ENCODE measurements around the gene IL15RA.
"Not testable (repeated sequence)": the region's sequence is repeated elsewhere in the genome, so short reads cannot be mapped to it uniquely, and the experiment has no call there.

Gene IL15RA

GRCh38 chr10:5947471-5948207 lies 29.7 kb downstream of the IL15RA start:
- no peak overlapping the region for H3K27ac ChIP-seq (ENCODE audit: poor library complexity, severe bottlenecking)
- TF ChIP-seq, protein P1, sequence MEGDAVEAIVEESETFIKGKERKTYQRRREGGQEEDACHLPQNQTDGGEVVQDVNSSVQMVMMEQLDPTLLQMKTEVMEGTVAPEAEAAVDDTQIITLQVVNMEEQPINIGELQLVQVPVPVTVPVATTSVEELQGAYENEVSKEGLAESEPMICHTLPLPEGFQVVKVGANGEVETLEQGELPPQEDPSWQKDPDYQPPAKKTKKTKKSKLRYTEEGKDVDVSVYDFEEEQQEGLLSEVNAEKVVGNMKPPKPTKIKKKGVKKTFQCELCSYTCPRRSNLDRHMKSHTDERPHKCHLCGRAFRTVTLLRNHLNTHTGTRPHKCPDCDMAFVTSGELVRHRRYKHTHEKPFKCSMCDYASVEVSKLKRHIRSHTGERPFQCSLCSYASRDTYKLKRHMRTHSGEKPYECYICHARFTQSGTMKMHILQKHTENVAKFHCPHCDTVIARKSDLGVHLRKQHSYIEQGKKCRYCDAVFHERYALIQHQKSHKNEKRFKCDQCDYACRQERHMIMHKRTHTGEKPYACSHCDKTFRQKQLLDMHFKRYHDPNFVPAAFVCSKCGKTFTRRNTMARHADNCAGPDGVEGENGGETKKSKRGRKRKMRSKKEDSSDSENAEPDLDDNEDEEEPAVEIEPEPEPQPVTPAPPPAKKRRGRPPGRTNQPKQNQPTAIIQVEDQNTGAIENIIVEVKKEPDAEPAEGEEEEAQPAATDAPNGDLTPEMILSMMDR (IDR thresholded peaks at IDR 0.05; ENCODE audit: poor library complexity, severe bottlenecking), result no peak
- H3K9me3 ChIP-seq (ENCODE audit: severe bottlenecking), result no peaks in the 10 kb centered on the region
- no peaks in the 10 kb centered on the region for H3K27me3 ChIP-seq (ENCODE audit: insufficient read depth, poor library complexity, severe bottlenecking)
- H3K4me3 ChIP-seq (ENCODE audit: severe bottlenecking), result no peak overlapping the region
- DNase-seq (ENCODE audit: low spot score) (no peak), ATAC-seq (ENCODE audit: low read depth) (no peak)
- peaks cover 38% of the 10 kb centered on the region for H3K4me1 ChIP-seq (ENCODE audit: insufficient read depth, poor library complexity, severe bottlenecking)
- no peaks in the 10 kb centered on the region for H3K36me3 ChIP-seq (ENCODE audit: low read depth)

- H3K27me3 ChIP-seq (ENCODE audit: insufficient read depth, poor library complexity, severe bottlenecking), result no peaks in the 10 kb centered on the region
- TF ChIP-seq, protein P1 (IDR thresholded peaks at IDR 0.05; ENCODE audit: poor library complexity, severe bottlenecking), result no peak
- no peaks in the 10 kb centered on the region for H3K36me3 ChIP-seq (ENCODE audit: low read depth)
- H3K4me3 ChIP-seq (ENCODE audit: severe bottlenecking), result no peak overlapping the region
- H3K27ac ChIP-seq (ENCODE audit: poor library complexity, severe bottlenecking), result no peak overlapping the region
- DNase-seq (ENCODE audit: low spot score), result no peak
- no peak for ATAC-seq (ENCODE audit: low read depth)
- H3K9me3 ChIP-seq (ENCODE audit: severe bottlenecking), result no peaks in the 10 kb centered on the region
- H3K4me1 ChIP-seq (ENCODE audit: insufficient read depth, poor library complexity, severe bottlenecking), result peaks cover 38% of the 10 kb centered on the region
These were observed 30.6 kb downstream of the IL15RA start for GRCh38 chr10:5946786-5947185.

- ATAC-seq (ENCODE audit: low read depth); DNase-seq (ENCODE audit: low spot score); H3K4me3 ChIP-seq (ENCODE audit: severe bottlenecking); H3K27me3 ChIP-seq (ENCODE audit: insufficient read depth, poor library complexity, severe bottlenecking); H3K9me3 ChIP-seq (ENCODE audit: severe bottlenecking); H3K36me3 ChIP-seq (ENCODE audit: low read depth): not testable (repeated sequence)
- peaks cover 34% of the 10 kb centered on the region for H3K4me1 ChIP-seq (ENCODE audit: insufficient read depth, poor library complexity, severe bottlenecking)
- H3K27ac ChIP-seq (ENCODE audit: poor library complexity, severe bottlenecking), result peak overlapping the region; percentile 69
These were observed 30.9 kb downstream of the IL15RA start for GRCh38 chr10:5946419-5946775.

GRCh38 chr10:5945561-5946418 lies 31.6 kb downstream of the IL15RA start:
- H3K27ac ChIP-seq (ENCODE audit: poor library complexity, severe bottlenecking), result peak overlapping the region; percentile 69
- H3K36me3 ChIP-seq (ENCODE audit: low read depth), result no peaks in the 10 kb centered on the region
- H3K4me3 ChIP-seq (ENCODE audit: severe bottlenecking), result peak overlapping the region; percentile 5
- H3K27me3 ChIP-seq (ENCODE audit: insufficient read depth, poor library complexity, severe bottlenecking), result no peaks in the 10 kb centered on the region
- ATAC-seq (ENCODE audit: low read depth), result peak; percentile 48
- peaks cover 32% of the 10 kb centered on the region for H3K4me1 ChIP-seq (ENCODE audit: insufficient read depth, poor library complexity, severe bottlenecking)
- H3K9me3 ChIP-seq (ENCODE audit: severe bottlenecking), result no peaks in the 10 kb centered on the region
- TF ChIP-seq, protein P1 (IDR thresholded peaks at IDR 0.05; ENCODE audit: poor library complexity, severe bottlenecking), result no peak
- DNase-seq (ENCODE audit: low spot score), result no peak

DNA sequence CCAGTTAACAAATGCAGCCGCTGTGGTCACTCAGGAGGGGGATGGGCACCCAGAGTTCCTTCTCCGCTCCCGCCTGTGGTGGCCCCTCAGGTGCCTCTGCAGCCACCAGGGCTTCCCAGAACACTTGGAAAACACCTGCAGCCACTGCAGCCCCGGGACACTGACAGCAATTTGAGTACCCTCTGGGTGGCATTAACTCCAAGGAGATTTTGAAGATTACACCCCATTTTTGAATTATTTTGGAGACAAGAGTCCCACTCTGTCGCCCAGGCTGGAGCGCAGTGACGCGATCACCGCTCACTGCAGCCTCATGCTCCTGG lies 32.2 kb downstream of the IL15RA start:
- TF ChIP-seq, protein P1 (IDR thresholded peaks at IDR 0.05; ENCODE audit: poor library complexity, severe bottlenecking), result no peak
- H3K27ac ChIP-seq (ENCODE audit: poor library complexity, severe bottlenecking), result peak overlapping the region; percentile 69
- no peak for ATAC-seq (ENCODE audit: low read depth)
- no peaks in the 10 kb centered on the region for H3K27me3 ChIP-seq (ENCODE audit: insufficient read depth, poor library complexity, severe bottlenecking)
- no peaks in the 10 kb centered on the region for H3K9me3 ChIP-seq (ENCODE audit: severe bottlenecking)
- no peak for DNase-seq (ENCODE audit: low spot score)
- H3K4me3 ChIP-seq (ENCODE audit: severe bottlenecking), result no peak overlapping the region
- peaks cover 25% of the 10 kb centered on the region for H3K4me1 ChIP-seq (ENCODE audit: insufficient read depth, poor library complexity, severe bottlenecking)
- H3K36me3 ChIP-seq (ENCODE audit: low read depth), result no peaks in the 10 kb centered on the region
